ENCODE measurements around the gene ATXN1. TPM values are rescaled to one million over a fixed set of nuclear protein-coding genes. Genes with fewer than 3 reads are reported as not detected.

Gene ATXN1
- total and polyA plus RNA-seq, 2 experiments from 2014 or later = 4.8 to 9.1 TPM

DNA sequence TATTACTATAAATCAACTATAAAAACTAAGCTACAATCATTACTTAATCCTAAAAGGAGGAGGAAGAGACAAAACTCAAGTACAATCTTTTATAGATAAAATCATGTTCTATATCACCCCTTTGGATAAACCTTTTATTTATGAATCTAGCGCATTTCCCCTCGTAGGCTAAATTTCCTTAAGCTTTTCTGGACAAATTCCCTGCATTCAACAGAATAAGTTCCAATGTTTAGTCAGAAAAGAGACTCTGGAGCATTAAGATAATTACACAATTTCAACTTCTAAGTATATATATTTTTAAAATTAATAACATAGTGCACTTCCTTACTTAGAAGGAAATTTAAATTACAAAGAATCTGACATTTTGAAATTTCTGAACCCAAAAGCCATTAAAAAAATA, 37.9 kb downstream of the ATXN1 start:
- no peak for TF ChIP-seq EZH2 (IDR thresholded peaks at IDR 0.05; ENCODE audit: low read depth, unreplicated experiment)
- TF ChIP-seq, protein P1, sequence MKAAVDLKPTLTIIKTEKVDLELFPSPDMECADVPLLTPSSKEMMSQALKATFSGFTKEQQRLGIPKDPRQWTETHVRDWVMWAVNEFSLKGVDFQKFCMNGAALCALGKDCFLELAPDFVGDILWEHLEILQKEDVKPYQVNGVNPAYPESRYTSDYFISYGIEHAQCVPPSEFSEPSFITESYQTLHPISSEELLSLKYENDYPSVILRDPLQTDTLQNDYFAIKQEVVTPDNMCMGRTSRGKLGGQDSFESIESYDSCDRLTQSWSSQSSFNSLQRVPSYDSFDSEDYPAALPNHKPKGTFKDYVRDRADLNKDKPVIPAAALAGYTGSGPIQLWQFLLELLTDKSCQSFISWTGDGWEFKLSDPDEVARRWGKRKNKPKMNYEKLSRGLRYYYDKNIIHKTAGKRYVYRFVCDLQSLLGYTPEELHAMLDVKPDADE (IDR thresholded peaks at IDR 0.05) = no peak
- TF ChIP-seq, protein P2, sequence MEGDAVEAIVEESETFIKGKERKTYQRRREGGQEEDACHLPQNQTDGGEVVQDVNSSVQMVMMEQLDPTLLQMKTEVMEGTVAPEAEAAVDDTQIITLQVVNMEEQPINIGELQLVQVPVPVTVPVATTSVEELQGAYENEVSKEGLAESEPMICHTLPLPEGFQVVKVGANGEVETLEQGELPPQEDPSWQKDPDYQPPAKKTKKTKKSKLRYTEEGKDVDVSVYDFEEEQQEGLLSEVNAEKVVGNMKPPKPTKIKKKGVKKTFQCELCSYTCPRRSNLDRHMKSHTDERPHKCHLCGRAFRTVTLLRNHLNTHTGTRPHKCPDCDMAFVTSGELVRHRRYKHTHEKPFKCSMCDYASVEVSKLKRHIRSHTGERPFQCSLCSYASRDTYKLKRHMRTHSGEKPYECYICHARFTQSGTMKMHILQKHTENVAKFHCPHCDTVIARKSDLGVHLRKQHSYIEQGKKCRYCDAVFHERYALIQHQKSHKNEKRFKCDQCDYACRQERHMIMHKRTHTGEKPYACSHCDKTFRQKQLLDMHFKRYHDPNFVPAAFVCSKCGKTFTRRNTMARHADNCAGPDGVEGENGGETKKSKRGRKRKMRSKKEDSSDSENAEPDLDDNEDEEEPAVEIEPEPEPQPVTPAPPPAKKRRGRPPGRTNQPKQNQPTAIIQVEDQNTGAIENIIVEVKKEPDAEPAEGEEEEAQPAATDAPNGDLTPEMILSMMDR (conservative IDR thresholded peaks at IDR 0.05; ENCODE audit: low read depth in 2 of 2) = no peak
- no peak for TF ChIP-seq STAT1 (IDR thresholded peaks at IDR 0.05; ENCODE audit: unreplicated experiment)
- TF ChIP-seq, protein P3, sequence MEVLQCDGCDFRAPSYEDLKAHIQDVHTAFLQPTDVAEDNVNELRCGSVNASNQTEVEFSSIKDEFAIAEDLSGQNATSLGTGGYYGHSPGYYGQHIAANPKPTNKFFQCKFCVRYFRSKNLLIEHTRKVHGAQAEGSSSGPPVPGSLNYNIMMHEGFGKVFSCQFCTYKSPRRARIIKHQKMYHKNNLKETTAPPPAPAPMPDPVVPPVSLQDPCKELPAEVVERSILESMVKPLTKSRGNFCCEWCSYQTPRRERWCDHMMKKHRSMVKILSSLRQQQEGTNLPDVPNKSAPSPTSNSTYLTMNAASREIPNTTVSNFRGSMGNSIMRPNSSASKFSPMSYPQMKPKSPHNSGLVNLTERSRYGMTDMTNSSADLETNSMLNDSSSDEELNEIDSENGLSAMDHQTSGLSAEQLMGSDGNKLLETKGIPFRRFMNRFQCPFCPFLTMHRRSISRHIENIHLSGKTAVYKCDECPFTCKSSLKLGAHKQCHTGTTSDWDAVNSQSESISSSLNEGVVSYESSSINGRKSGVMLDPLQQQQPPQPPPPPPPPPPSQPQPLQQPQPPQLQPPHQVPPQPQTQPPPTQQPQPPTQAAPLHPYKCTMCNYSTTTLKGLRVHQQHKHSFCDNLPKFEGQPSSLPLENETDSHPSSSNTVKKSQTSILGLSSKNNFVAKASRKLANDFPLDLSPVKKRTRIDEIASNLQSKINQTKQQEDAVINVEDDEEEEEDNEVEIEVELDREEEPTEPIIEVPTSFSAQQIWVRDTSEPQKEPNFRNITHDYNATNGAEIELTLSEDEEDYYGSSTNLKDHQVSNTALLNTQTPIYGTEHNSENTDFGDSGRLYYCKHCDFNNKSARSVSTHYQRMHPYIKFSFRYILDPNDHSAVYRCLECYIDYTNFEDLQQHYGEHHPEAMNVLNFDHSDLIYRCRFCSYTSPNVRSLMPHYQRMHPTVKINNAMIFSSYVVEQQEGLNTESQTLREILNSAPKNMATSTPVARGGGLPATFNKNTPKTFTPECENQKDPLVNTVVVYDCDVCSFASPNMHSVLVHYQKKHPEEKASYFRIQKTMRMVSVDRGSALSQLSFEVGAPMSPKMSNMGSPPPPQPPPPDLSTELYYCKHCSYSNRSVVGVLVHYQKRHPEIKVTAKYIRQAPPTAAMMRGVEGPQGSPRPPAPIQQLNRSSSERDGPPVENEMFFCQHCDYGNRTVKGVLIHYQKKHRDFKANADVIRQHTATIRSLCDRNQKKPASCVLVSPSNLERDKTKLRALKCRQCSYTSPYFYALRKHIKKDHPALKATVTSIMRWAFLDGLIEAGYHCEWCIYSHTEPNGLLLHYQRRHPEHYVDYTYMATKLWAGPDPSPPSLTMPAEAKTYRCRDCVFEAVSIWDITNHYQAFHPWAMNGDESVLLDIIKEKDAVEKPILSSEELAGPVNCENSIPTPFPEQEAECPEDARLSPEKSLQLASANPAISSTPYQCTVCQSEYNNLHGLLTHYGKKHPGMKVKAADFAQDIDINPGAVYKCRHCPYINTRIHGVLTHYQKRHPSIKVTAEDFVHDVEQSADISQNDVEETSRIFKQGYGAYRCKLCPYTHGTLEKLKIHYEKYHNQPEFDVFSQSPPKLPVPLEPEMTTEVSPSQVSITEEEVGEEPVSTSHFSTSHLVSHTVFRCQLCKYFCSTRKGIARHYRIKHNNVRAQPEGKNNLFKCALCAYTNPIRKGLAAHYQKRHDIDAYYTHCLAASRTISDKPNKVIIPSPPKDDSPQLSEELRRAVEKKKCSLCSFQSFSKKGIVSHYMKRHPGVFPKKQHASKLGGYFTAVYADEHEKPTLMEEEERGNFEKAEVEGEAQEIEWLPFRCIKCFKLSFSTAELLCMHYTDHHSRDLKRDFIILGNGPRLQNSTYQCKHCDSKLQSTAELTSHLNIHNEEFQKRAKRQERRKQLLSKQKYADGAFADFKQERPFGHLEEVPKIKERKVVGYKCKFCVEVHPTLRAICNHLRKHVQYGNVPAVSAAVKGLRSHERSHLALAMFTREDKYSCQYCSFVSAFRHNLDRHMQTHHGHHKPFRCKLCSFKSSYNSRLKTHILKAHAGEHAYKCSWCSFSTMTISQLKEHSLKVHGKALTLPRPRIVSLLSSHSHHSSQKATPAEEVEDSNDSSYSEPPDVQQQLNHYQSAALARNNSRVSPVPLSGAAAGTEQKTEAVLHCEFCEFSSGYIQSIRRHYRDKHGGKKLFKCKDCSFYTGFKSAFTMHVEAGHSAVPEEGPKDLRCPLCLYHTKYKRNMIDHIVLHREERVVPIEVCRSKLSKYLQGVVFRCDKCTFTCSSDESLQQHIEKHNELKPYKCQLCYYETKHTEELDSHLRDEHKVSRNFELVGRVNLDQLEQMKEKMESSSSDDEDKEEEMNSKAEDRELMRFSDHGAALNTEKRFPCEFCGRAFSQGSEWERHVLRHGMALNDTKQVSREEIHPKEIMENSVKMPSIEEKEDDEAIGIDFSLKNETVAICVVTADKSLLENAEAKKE (CRISPR knock-in tag; IDR thresholded peaks at IDR 0.05) = no peak
- no peak for TF ChIP-seq EZH2phosphoT487 (IDR thresholded peaks at IDR 0.05; ENCODE audit: unreplicated experiment)
- H3K4me1 ChIP-seq (ENCODE audit: insufficient read depth) = peaks cover 12% of the 10 kb centered on the region; the same call in 1 of the 2 replicates
- H3K27me3 ChIP-seq (ENCODE audit: insufficient read depth) = no peaks in the 10 kb centered on the region
- no peaks in the 10 kb centered on the region for H3K36me3 Mint-ChIP-seq (ENCODE audit: low read depth)
- peaks cover 14% of the 10 kb centered on the region for H3K4me1 Mint-ChIP-seq
- H3K27ac Mint-ChIP-seq = no peak overlapping the region
- no peaks in the 10 kb centered on the region for H3F3A ChIP-seq (replicated peaks; ENCODE audit: low read depth)
- no peak overlapping the region for H3K4me3 Mint-ChIP-seq
- H3K79me2 ChIP-seq (replicated peaks; ENCODE audit: insufficient read depth) = no peaks in the 10 kb centered on the region
- no peaks in the 10 kb centered on the region for H3K9me3 Mint-ChIP-seq
- H3K27me3 Mint-ChIP-seq (ENCODE audit: insufficient read depth, low read depth, poor library complexity) = peaks cover 4% of the 10 kb centered on the region
- DNase-seq (ENCODE audit: low spot score) (no peak), ATAC-seq (no peak)
- no peaks in the 10 kb centered on the region for H3K36me3 ChIP-seq (ENCODE audit: insufficient read depth)
- H2AFZ ChIP-seq = no peak overlapping the region
- H3K4me2 ChIP-seq = no peak overlapping the region
- H4K20me1 ChIP-seq (replicated peaks; ENCODE audit: insufficient read depth) = no peaks in the 10 kb centered on the region
- no peak overlapping the region for H3K4me3 ChIP-seq
- no peaks in the 10 kb centered on the region for H3K9me2 ChIP-seq (ENCODE audit: insufficient read depth)
- H3K27ac ChIP-seq (ENCODE audit: low read depth) = no peak overlapping the region

Data from GM23338 (cell line).